Ishikawa (cell line): ENCODE measurements around the gene CBX4.

Experiments used
- CEBPB ChIP-seq: IDR thresholded peaks from 2 replicates; pipeline ENCODE4 v1.6.1; 2012
- CREB1 ChIP-seq: IDR thresholded peaks from 2 replicates; pipeline ENCODE4 v1.6.1; 2012; ENCODE audit warnings: low read depth
- EGR1 ChIP-seq: IDR thresholded peaks from 2 replicates; pipeline ENCODE4 v1.6.1; 2012
- EP300 ChIP-seq: IDR thresholded peaks from 2 replicates; pipeline ENCODE4 v1.6.1; 2012; ENCODE audit warnings: borderline replicate concordance
- FOXM1 ChIP-seq: IDR thresholded peaks from 2 replicates; pipeline ENCODE4 v1.6.1; 2012; ENCODE audit warnings: low read depth, borderline replicate concordance
- MAX ChIP-seq: IDR thresholded peaks from 2 replicates; pipeline ENCODE4 v1.6.1; 2012
- NFIC ChIP-seq: IDR thresholded peaks from 2 replicates; pipeline ENCODE4 v1.6.1; 2012
- RAD21 ChIP-seq: IDR thresholded peaks from 2 replicates; pipeline ENCODE4 v1.6.1; 2012; ENCODE audit warnings: low read depth
- REST ChIP-seq: IDR thresholded peaks from 2 replicates; pipeline ENCODE4 v1.6.1; 2012; ENCODE audit warnings: low read depth, mild to moderate bottlenecking
- TAF1 ChIP-seq: IDR thresholded peaks from 2 replicates; pipeline ENCODE4 v1.6.1; 2012; ENCODE audit warnings: low read depth, mild to moderate bottlenecking
- TCF12 ChIP-seq: IDR thresholded peaks from 2 replicates; pipeline ENCODE4 v1.6.1; 2012; ENCODE audit warnings: low read depth
- TEAD4 ChIP-seq: IDR thresholded peaks from 2 replicates; pipeline ENCODE4 v1.6.1; 2012
- USF1 ChIP-seq: IDR thresholded peaks from 2 replicates; pipeline ENCODE4 v1.6.1; 2012
- YY1 ChIP-seq: IDR thresholded peaks from 2 replicates; pipeline ENCODE4 v1.6.1; 2012; ENCODE audit warnings: low read depth
- ZBTB7A ChIP-seq: IDR thresholded peaks from 2 replicates; pipeline ENCODE4 v1.6.1; 2012; ENCODE audit warnings: low read depth

CBX4 gene

GRCh38 chr17:79849953-79850352 lies 10.7 kb upstream of the CBX4 start:
- TF ChIP-seq ZBTB7A (no peak), EGR1 (no peak), TAF1 (no peak), RAD21 (no peak), MAX (no peak), REST (no peak), USF1 (no peak), FOXM1 (no peak), TCF12 (no peak), CREB1 (no peak), CEBPB (no peak), TEAD4 (no peak), YY1 (no peak), EP300 (no peak), NFIC (no peak)

GRCh38 chr17:79848370-79848766 lies 9.1 kb upstream of the CBX4 start:
- TF ChIP-seq CREB1 (no peak), RAD21 (no peak), TEAD4 (no peak), FOXM1 (no peak), MAX (no peak), TCF12 (no peak), REST (no peak)

GRCh38 chr17:79847698-79848369 lies 8.6 kb upstream of the CBX4 start:
- TF ChIP-seq CREB1 (no peak), YY1 (no peak), ZBTB7A (no peak), RAD21 (no peak), TCF12 (no peak), MAX (no peak), FOXM1 (no peak), USF1 (no peak), CEBPB (no peak), EGR1 (no peak), TAF1 (no peak), TEAD4 (no peak), NFIC (no peak), REST (no peak), EP300 (no peak)

GRCh38 chr17:79845601-79845949 lies 6.3 kb upstream of the CBX4 start:
- TF ChIP-seq USF1 (no peak), CEBPB (no peak), RAD21 (no peak), YY1 (no peak), EP300 (no peak), CREB1 (no peak), TAF1 (no peak), EGR1 (no peak), TCF12 (no peak), ZBTB7A (no peak), TEAD4 (no peak), NFIC (no peak), REST (no peak), MAX (no peak), FOXM1 (no peak)
